Transverse colon (tissue), 3 donors: Measurements from ENCODE around the gene MEIS2.

Source experiments
- CTCF ChIP-seq, 5 experiments: fragments of 200-600 bp in 3 of 5; fragments of 450-650 bp in 2 of 5; sonication (generic) in 3 of 5; IDR thresholded peaks; 1 replicate in 2 of 5; 2 replicates in 3 of 5; pipeline ENCODE4 v1.5.1; 2016 to 2017; ENCODE audit warnings: antibody characterized with exemption in 5 of 5, inconsistent platforms in 3 of 5, mild to moderate bottlenecking in 2 of 5, moderate library complexity in 1 of 5
- POLR2A ChIP-seq: fragments of 450-650 bp; IDR thresholded peaks from one replicate; pipeline ENCODE4 v1.6.1; 2016; ENCODE audit warnings: antibody characterized with exemption, mild to moderate bottlenecking, moderate library complexity

- no peak for TF ChIP-seq CTCF (IDR thresholded peaks at IDR 0.05)
- TF ChIP-seq POLR2A, result no peak
Observed at GRCh38 chr15:36931434-36931833, 168.9 kb downstream of the MEIS2 start.
